Activated CD8-positive, alpha-beta T cell treated with anti-CD3 and anti-CD28 coated beads for 36 hours (primary cell): ENCODE data around the gene HPCA. TPM values are rescaled to one million over a fixed set of nuclear protein-coding genes. Genes with fewer than 3 reads are reported as not detected.

Source experiments
- ATAC-seq: fragments of 200-7000 bp; cut with Tn5 transposase; one replicate; pipeline ENCODE4 v1.10.0; 2021; ENCODE audit warnings: mild to moderate bottlenecking, moderate library complexity
- CTCF ChIA-PET: fragments of 350-600 bp; sonication (Branson Sonifier 250); formaldehyde crosslinking; loops from one replicate; lab custom pipeline; 2021; ENCODE audit warnings: antibody characterized with exemption; lab: Charles Lee
- POLR2A ChIA-PET: fragments of 350-600 bp; sonication (Branson Sonifier 250); formaldehyde crosslinking; loops from one replicate; lab custom pipeline; 2021; ENCODE audit warnings: antibody characterized with exemption; lab: Charles Lee
- DNase-seq: peaks from one replicate; pipeline ENCODE4 v3.0.0-alpha.2; 2020
- H3K27ac Mint-ChIP-seq: one replicate; pipeline ENCODE4 v1.8.0; 2021; ENCODE audit warnings: mild to moderate bottlenecking, mixed read lengths
- H3K27me3 Mint-ChIP-seq: one replicate; pipeline ENCODE4 v1.8.0; 2021; ENCODE audit warnings: mixed read lengths
- H3K36me3 Mint-ChIP-seq: one replicate; pipeline ENCODE4 v1.8.0; 2021; ENCODE audit warnings: low read depth, mixed read lengths
- H3K4me1 Mint-ChIP-seq: one replicate; pipeline ENCODE4 v1.8.0; 2021; ENCODE audit warnings: low read depth, mixed read lengths
- H3K4me3 Mint-ChIP-seq: one replicate; pipeline ENCODE4 v1.8.0; 2021; ENCODE audit warnings: mild to moderate bottlenecking, moderate library complexity, mixed read lengths
- H3K9me3 Mint-ChIP-seq: one replicate; pipeline ENCODE4 v1.8.0; 2021; ENCODE audit warnings: mixed read lengths
- CTCF ChIP-seq: fragments of 200-600 bp; IDR thresholded peaks from one replicate; pipeline ENCODE4 v1.8.0; 2022; ENCODE audit warnings: antibody characterized with exemption, mild to moderate bottlenecking
- intact Hi-C: fragments of 100-400 bp; cut with micrococcal nuclease; formaldehyde crosslinking; loops from one replicate; pipeline ENCODE4 v1.10.0; 2022
- total RNA-seq, 2 experiments: library from RNA; stranded (reverse); gene quantifications; one replicate each; pipeline ENCODE4 v1.2.3, GENCODE V29; 2021

Gene HPCA
- total RNA-seq, 2 experiments from 2014 or later, result 0.49 to 0.61 TPM

- Mint-ChIP-seq H3K9me3 (no peaks in the 10 kb centered on the region), H3K36me3 (peaks cover 5% of the 10 kb centered on the region), H3K27ac (no peak overlapping the region), H3K4me1 (peaks cover 6% of the 10 kb centered on the region), H3K27me3 (peaks cover 25% of the 10 kb centered on the region), H3K4me3 (no peak overlapping the region)
- ChIA-PET CTCF (interaction anchor here (2.0 to 3.6 kb wide), 2 partner anchors 9 to 155 kb away, joined by 9 to 14 read pairs; no protein-coding TSS in a partner anchor), POLR2A (interaction anchor here (0.6 kb wide), 1 partner anchor 29 kb away, joined by 3 read pairs; no protein-coding TSS in a partner anchor)
- DNase-seq (no peak), ATAC-seq (no peak)
- intact Hi-C loops, result no loop called here
- TF ChIP-seq CTCF, result no peak
These were observed 19.1 kb upstream of the HPCA start for GRCh38 chr1:32867151-32867550.

- Mint-ChIP-seq H3K4me1 (peaks cover 7% of the 10 kb centered on the region), H3K27me3 (peaks cover 28% of the 10 kb centered on the region), H3K4me3 (no peak overlapping the region), H3K9me3 (no peaks in the 10 kb centered on the region), H3K27ac (no peak overlapping the region), H3K36me3 (peaks cover 3% of the 10 kb centered on the region)
- intact Hi-C loops, result no loop called here
- POLR2A ChIA-PET, result interaction anchor here (1.2 kb wide), 1 partner anchor 46 kb away, joined by 3 read pairs; no protein-coding TSS in a partner anchor
- ATAC-seq (no peak), DNase-seq (no peak)
- no peak for TF ChIP-seq CTCF
- CTCF ChIA-PET, result interaction anchor here (2.0 to 3.6 kb wide), 2 partner anchors 8 to 155 kb away, joined by 9 to 14 read pairs; no protein-coding TSS in a partner anchor
These were observed 18.6 kb upstream of the HPCA start for GRCh38 chr1:32867671-32868070.

- no peak for DNase-seq
- no peak for TF ChIP-seq CTCF
- no peak for ATAC-seq
- Mint-ChIP-seq H3K4me1 (peaks cover 8% of the 10 kb centered on the region), H3K36me3 (no peaks in the 10 kb centered on the region), H3K9me3 (no peaks in the 10 kb centered on the region), H3K27ac (no peak overlapping the region), H3K4me3 (no peak overlapping the region), H3K27me3 (peaks cover 30% of the 10 kb centered on the region)
- intact Hi-C loops, result no loop called here
- POLR2A ChIA-PET, result interaction anchor here (1.2 kb wide), 1 partner anchor 46 kb away, joined by 3 read pairs; no protein-coding TSS in a partner anchor
- CTCF ChIA-PET, result interaction anchor here (3.6 kb wide), 1 partner anchor 8 kb away, joined by 14 read pairs; no protein-coding TSS in a partner anchor
These were observed 18.2 kb upstream of the HPCA start for GRCh38 chr1:32868085-32868484.

GRCh38 chr1:32868806-32869455 is 17.4 kb upstream of the HPCA start:
- no peaks in the 10 kb centered on the region for H3K36me3 Mint-ChIP-seq
- POLR2A ChIA-PET, result interaction anchor here (1.2 kb wide), 1 partner anchor 47 kb away, joined by 3 read pairs; no protein-coding TSS in a partner anchor
- H3K27ac Mint-ChIP-seq, result no peak overlapping the region
- no peak for DNase-seq
- no peak for TF ChIP-seq CTCF
- H3K9me3 Mint-ChIP-seq, result no peaks in the 10 kb centered on the region
- no peak for ATAC-seq
- CTCF ChIA-PET, result interaction anchor here (1.9 kb wide), 1 partner anchor 157 kb away, joined by 8 read pairs; no protein-coding TSS in a partner anchor
- peaks cover 30% of the 10 kb centered on the region for H3K27me3 Mint-ChIP-seq
- H3K4me1 Mint-ChIP-seq, result peaks cover 8% of the 10 kb centered on the region
- H3K4me3 Mint-ChIP-seq, result no peak overlapping the region
- intact Hi-C loops, result no loop called here
